Peyer's patch (tissue), 4 donors: Measurements from ENCODE around the gene AMHR2. TPM values are rescaled to one million over a fixed set of nuclear protein-coding genes. Genes with fewer than 3 reads are reported as not detected.

ENCODE experiments used
- DNase-seq, 3 donors: peaks; one replicate each; pipeline ENCODE4 v3.0.0-alpha.2; 2017 to 2019
- H3K27ac ChIP-seq, 4 donors: fragments of 200-600 bp; sonication (generic); one replicate each; pipeline ENCODE4 v1.5.1; 2016 to 2019
- H3K27me3 ChIP-seq, 2 donors: fragments of 200-600 bp; sonication (generic); one replicate each; pipeline ENCODE4 v1.5.1; 2019
- H3K36me3 ChIP-seq, 3 donors: fragments of 200-600 bp; sonication (generic); one replicate each; pipeline ENCODE4 v1.5.1; 2016 to 2019
- H3K4me1 ChIP-seq, 4 donors: fragments of 200-600 bp; sonication (generic); one replicate each; pipeline ENCODE4 v1.5.1; 2016 to 2019
- H3K4me3 ChIP-seq, 4 donors: fragments of 200-600 bp; sonication (generic); 1 replicate in 3 of 4; 2 replicates in 1 of 4; pipeline ENCODE4 v1.5.1; 2016 to 2019; ENCODE audit warnings: mild to moderate bottlenecking in 1 of 4
- H3K9me3 ChIP-seq, 4 donors: fragments of 200-600 bp; sonication (generic); one replicate each; pipeline ENCODE4 v1.5.1; 2016 to 2019; ENCODE audit warnings: mild to moderate bottlenecking in 1 of 4
- POLR2A ChIP-seq, 2 donors: fragments of 450-650 bp; IDR thresholded peaks; one replicate each; pipeline ENCODE4 v1.5.1; 2017; ENCODE audit warnings: antibody characterized with exemption in 2 of 2, mild to moderate bottlenecking in 2 of 2, moderate library complexity in 2 of 2
- total RNA-seq, 4 donors: library from RNA; depleted of rRNA; stranded (reverse); fragments of >200 nt; gene quantifications; one replicate each; pipeline ENCODE4 v1.1.0, GENCODE V29; 2016
- TF ChIP-seq, protein P1 (sequence below), 6 experiments: fragments of 450-650 bp in 4 of 6; fragments of 200-600 bp in 2 of 6; sonication (generic) in 1 of 6; IDR thresholded peaks; one replicate each; pipeline ENCODE4 v1.5.1; 2017 to 2019; ENCODE audit warnings: antibody characterized with exemption in 6 of 6, mild to moderate bottlenecking in 3 of 6, moderate library complexity in 1 of 6

Gene AMHR2
- total RNA-seq, 4 donors from 2014 or later = 0.40 TPM; not detected in 3

GRCh38 chr12:53453953-53454640, 30.4 kb downstream of the AMHR2 start:
- Histone ChIP-seq H3K4me1 (peaks cover 0 to 20% (median 5%) of the 10 kb centered on the region in 4 donors), H3K4me3 (peak overlapping the region in 1 of 4 donors; percentile 76), H3K36me3 (peaks cover 0 to 50% (median 0%) of the 10 kb centered on the region in 3 donors), H3K9me3 (no peaks in the 10 kb centered on the region), H3K27ac (no peak overlapping the region), H3K27me3 (no peaks in the 10 kb centered on the region)
- TF ChIP-seq, protein P1, sequence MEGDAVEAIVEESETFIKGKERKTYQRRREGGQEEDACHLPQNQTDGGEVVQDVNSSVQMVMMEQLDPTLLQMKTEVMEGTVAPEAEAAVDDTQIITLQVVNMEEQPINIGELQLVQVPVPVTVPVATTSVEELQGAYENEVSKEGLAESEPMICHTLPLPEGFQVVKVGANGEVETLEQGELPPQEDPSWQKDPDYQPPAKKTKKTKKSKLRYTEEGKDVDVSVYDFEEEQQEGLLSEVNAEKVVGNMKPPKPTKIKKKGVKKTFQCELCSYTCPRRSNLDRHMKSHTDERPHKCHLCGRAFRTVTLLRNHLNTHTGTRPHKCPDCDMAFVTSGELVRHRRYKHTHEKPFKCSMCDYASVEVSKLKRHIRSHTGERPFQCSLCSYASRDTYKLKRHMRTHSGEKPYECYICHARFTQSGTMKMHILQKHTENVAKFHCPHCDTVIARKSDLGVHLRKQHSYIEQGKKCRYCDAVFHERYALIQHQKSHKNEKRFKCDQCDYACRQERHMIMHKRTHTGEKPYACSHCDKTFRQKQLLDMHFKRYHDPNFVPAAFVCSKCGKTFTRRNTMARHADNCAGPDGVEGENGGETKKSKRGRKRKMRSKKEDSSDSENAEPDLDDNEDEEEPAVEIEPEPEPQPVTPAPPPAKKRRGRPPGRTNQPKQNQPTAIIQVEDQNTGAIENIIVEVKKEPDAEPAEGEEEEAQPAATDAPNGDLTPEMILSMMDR (IDR thresholded peaks at IDR 0.05) = no peak
- no peak for TF ChIP-seq POLR2A (IDR thresholded peaks at IDR 0.05)
- no peak for DNase-seq

DNA sequence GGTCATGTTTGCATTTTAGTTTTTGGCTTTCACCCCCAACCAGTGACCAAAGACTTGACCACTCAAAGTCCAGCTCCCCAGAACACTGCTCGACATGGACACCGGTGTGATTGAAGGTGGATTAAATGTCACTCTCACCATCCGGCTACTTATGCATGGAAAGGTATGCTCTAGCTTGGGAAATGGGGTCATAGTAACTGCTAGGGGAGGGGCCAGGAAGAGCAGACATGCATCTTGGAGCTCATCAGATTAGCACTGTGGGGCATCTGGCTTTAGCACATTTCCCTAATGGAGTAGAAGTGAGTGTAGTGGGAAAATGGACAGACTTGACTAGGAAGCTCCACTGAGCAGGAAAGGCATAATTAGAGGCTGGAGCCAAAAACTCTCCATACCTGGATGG, 31.1 kb downstream of the AMHR2 start:
- Histone ChIP-seq H3K4me1 (peaks cover 0 to 20% (median 5%) of the 10 kb centered on the region in 4 donors), H3K36me3 (peaks cover 0 to 56% (median 2%) of the 10 kb centered on the region in 3 donors), H3K4me3 (no peak overlapping the region)

GRCh38 chr12:53456654-53457366, 33.2 kb downstream of the AMHR2 start:
- TF ChIP-seq POLR2A (IDR thresholded peaks at IDR 0.05) = no peak
- TF ChIP-seq, protein P1 (IDR thresholded peaks at IDR 0.05) = no peak
- no peaks in the 10 kb centered on the region for H3K27me3 ChIP-seq
- H3K4me3 ChIP-seq = no peak overlapping the region
- H3K27ac ChIP-seq = no peak overlapping the region
- no peak for DNase-seq
- H3K9me3 ChIP-seq = no peaks in the 10 kb centered on the region
- peaks cover 0 to 27% (median 5%) of the 10 kb centered on the region in 4 donors for H3K4me1 ChIP-seq
- peaks cover 0 to 77% (median 3%) of the 10 kb centered on the region in 3 donors for H3K36me3 ChIP-seq

More for the DNA sequence above, 31.1 kb downstream of the AMHR2 start:
- no peak for DNase-seq
- H3K9me3 ChIP-seq = no peaks in the 10 kb centered on the region
- TF ChIP-seq POLR2A (IDR thresholded peaks at IDR 0.05) = no peak
- H3K27me3 ChIP-seq = no peaks in the 10 kb centered on the region
- no peak overlapping the region for H3K27ac ChIP-seq

GRCh38 chr12:53459097-53459496, 35.4 kb downstream of the AMHR2 start:
- DNase-seq = no peak
- TF ChIP-seq, protein P1 (IDR thresholded peaks at IDR 0.05) = no peak
- TF ChIP-seq POLR2A (IDR thresholded peaks at IDR 0.05) = no peak
- Histone ChIP-seq H3K27me3 (no peaks in the 10 kb centered on the region), H3K9me3 (no peaks in the 10 kb centered on the region), H3K4me1 (peaks cover 0 to 14% (median 0%) of the 10 kb centered on the region in 4 donors), H3K4me3 (no peak overlapping the region), H3K36me3 (peaks cover 0 to 100% (median 3%) of the 10 kb centered on the region in 3 donors), H3K27ac (no peak overlapping the region)

DNA sequence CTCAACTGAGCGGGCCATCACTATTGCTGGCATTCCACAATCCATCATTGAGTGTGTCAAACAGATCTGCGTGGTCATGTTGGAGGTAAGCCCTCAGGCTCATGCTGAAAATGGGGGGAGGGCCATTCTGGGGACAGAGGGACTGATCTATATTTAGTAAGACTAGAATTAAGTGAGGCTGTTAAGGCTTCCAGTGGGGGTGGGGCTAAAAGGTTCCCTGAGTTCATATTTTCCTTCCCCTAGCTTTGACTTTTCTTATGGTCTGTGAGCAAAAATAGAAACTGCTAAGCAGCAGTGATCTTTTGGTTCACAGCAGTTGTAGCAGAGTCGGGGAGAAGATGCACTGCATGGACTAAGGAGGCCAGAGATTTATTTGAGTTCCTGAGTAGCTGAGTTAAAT, 37.4 kb downstream of the AMHR2 start:
- no peak overlapping the region for H3K27ac ChIP-seq
- peaks cover 0 to 7% (median 0%) of the 10 kb centered on the region in 4 donors for H3K4me1 ChIP-seq
- H3K27me3 ChIP-seq = no peaks in the 10 kb centered on the region
- H3K4me3 ChIP-seq = no peak overlapping the region
- DNase-seq = no peak
- H3K36me3 ChIP-seq = peaks cover 0 to 100% (median 3%) of the 10 kb centered on the region in 3 donors
- TF ChIP-seq, protein P1 (IDR thresholded peaks at IDR 0.05) = no peak
- TF ChIP-seq POLR2A (IDR thresholded peaks at IDR 0.05) = no peak
- no peaks in the 10 kb centered on the region for H3K9me3 ChIP-seq

GRCh38 chr12:53461591-53461990, 37.9 kb downstream of the AMHR2 start:
- DNase-seq = no peak
- H3K4me3 ChIP-seq = no peak overlapping the region
- H3K9me3 ChIP-seq = no peaks in the 10 kb centered on the region
- TF ChIP-seq, protein P1 (IDR thresholded peaks at IDR 0.05) = no peak
- TF ChIP-seq POLR2A (IDR thresholded peaks at IDR 0.05) = no peak
- H3K27ac ChIP-seq = no peak overlapping the region
- no peaks in the 10 kb centered on the region for H3K27me3 ChIP-seq
- H3K4me1 ChIP-seq = peaks cover 0 to 7% (median 0%) of the 10 kb centered on the region in 4 donors
- peaks cover 0 to 100% (median 3%) of the 10 kb centered on the region in 3 donors for H3K36me3 ChIP-seq
